K562 (cell line): ENCODE results near the gene NEMP2. TPM values are rescaled to one million over a fixed set of nuclear protein-coding genes. Genes with fewer than 3 reads are reported as not detected.

Experiments used
- ATAC-seq: fragments of 200-7000 bp; cut with Tn5 transposase; 3 replicates; pipeline ENCODE4 v1.9.1; 2020; ENCODE audit warnings: moderate library complexity
- BruUV-seq: library from RNA; stranded (reverse); fragments of 400-500 nt; replicated peaks from 2 replicates; lab custom pipeline; 2021; lab: Mats Ljungman, UMichigan
- CTCF ChIA-PET: fragments of 300-600 bp; formaldehyde crosslinking; extraction: SDS; loops from one replicate; lab custom pipeline; 2021; ENCODE audit warnings: low intra/inter-chr PET ratio; lab: Yijun Ruan, JAX
- POLR2A ChIA-PET: fragments of 300-600, 350-650 bp; sonication (Branson Sonifier 250); formaldehyde crosslinking; extraction: SDS; loops from one replicate; lab custom pipeline; 2021; ENCODE audit warnings: antibody characterized with exemption, inconsistent platforms; lab: Yijun Ruan, JAX
- DNase-seq, 4 experiments: peaks; one replicate each; pipeline versions ENCODE4 v3.0.0 to v3.0.0-alpha.2; 2011 to 2018; ENCODE audit warnings: low spot score in 3 of 4, mixed read lengths in 3 of 4; ENCODE audit errors: extremely low read depth in 1 of 4
- FAIRE-seq: peaks from 2 replicates; lab custom pipeline; 2011; peaks lifted over from hg19 to GRCh38; lab: Jason Lieb, UNC
- H2AFZ ChIP-seq: 2 replicates; pipeline ENCODE4 v1.6.0; 2011; ENCODE audit warnings: low read depth, low read length, control low read depth, inconsistent platforms
- H3K27ac ChIP-seq: fragments of 200-600 bp; 3 replicates; pipeline ENCODE4 v1.8.0; 2011; ENCODE audit warnings: low read depth, mild to moderate bottlenecking, control low read depth, inconsistent platforms, low read length, moderate library complexity, mixed read lengths; ENCODE audit errors: extremely low read depth
- H3K27me3 ChIP-seq, 2 experiments: fragments of 300-600 bp in 1 of 2; 2 replicates in 1 of 2; 3 replicates in 1 of 2; pipeline versions ENCODE4 v1.6.0 to v1.8.0; 2011; ENCODE audit warnings: inconsistent platforms in 2 of 2, low read length in 2 of 2, mild to moderate bottlenecking in 1 of 2, mixed read lengths in 1 of 2, moderate library complexity in 1 of 2; ENCODE audit not compliant: control insufficient read depth in 2 of 2, insufficient read depth in 2 of 2
- H3K36me3 ChIP-seq: fragments of 300-600 bp; 3 replicates; pipeline ENCODE4 v1.8.0; 2011; ENCODE audit warnings: mild to moderate bottlenecking, low read length, inconsistent platforms; ENCODE audit not compliant: control insufficient read depth, insufficient read depth
- H3K4me1 ChIP-seq, 2 experiments: fragments of 200-600 bp in 1 of 2; replicated peaks in 1 of 2; 2 replicates in 1 of 2; 3 replicates in 1 of 2; pipeline versions ENCODE4 v1.5.1 to v1.8.0; 2011; ENCODE audit warnings: inconsistent platforms in 2 of 2, low read length in 2 of 2, mild to moderate bottlenecking in 1 of 2, mixed read lengths in 1 of 2, moderate library complexity in 1 of 2; ENCODE audit not compliant: control insufficient read depth in 2 of 2, insufficient read depth in 2 of 2
- H3K4me2 ChIP-seq: 2 replicates; pipeline ENCODE4 v1.6.1; 2011; ENCODE audit warnings: low read length, control low read depth, inconsistent platforms, mixed read lengths; ENCODE audit not compliant: insufficient read depth
- H3K4me3 ChIP-seq: fragments of 200-600 bp; sonication (generic), shearing (Covaris generic); 2 replicates; pipeline ENCODE4 v1.5.1; 2016; ENCODE audit warnings: control low read depth, inconsistent platforms
- H3K79me2 ChIP-seq: fragments of 200-600 bp; 3 replicates; pipeline ENCODE4 v1.8.0; 2011; ENCODE audit warnings: low read length, inconsistent platforms; ENCODE audit not compliant: control insufficient read depth, insufficient read depth
- H3K9ac ChIP-seq, 2 experiments: 2 replicates each; pipeline versions ENCODE4 v1.6.0 to v1.6.1; 2011; ENCODE audit warnings: low read depth in 2 of 2, low read length in 2 of 2, control low read depth in 1 of 2, inconsistent platforms in 1 of 2, mild to moderate bottlenecking in 1 of 2, mixed read lengths in 1 of 2; ENCODE audit not compliant: insufficient read depth in 1 of 2
- H3K9me1 ChIP-seq: one replicate; pipeline ENCODE4 v1.6.0; 2011; ENCODE audit warnings: inconsistent platforms, mild to moderate bottlenecking, low read length, moderate library complexity; ENCODE audit not compliant: control insufficient read depth, insufficient read depth
- H3K9me3 ChIP-seq: replicated peaks from 2 replicates; pipeline ENCODE4 v1.5.1; 2011; ENCODE audit warnings: low read depth, low read length, inconsistent platforms; ENCODE audit not compliant: control insufficient read depth, insufficient read depth
- H4K20me1 ChIP-seq: replicated peaks from 2 replicates; pipeline ENCODE4 v1.6.1; 2011; ENCODE audit warnings: low read length, inconsistent platforms, mixed read lengths; ENCODE audit not compliant: control insufficient read depth, insufficient read depth
- C11orf30 ChIP-seq: fragments of 450-650 bp; IDR thresholded peaks from 2 replicates; pipeline ENCODE4 v1.6.1; 2016; ENCODE audit warnings: low read depth, mild to moderate bottlenecking
- CEBPB ChIP-seq: fragments of 450-650 bp; IDR thresholded peaks from 2 replicates; pipeline ENCODE4 v1.6.1; 2016; ENCODE audit warnings: missing genetic modification characterization, missing compliant biosample characterization
- FOXK2 ChIP-seq, 2 experiments: fragments of 450-650 bp; IDR thresholded peaks in 1 of 2; conservative IDR thresholded peaks in 1 of 2; 2 replicates each; pipeline ENCODE4 v1.6.1; 2016; ENCODE audit warnings: low read depth in 2 of 2, mild to moderate bottlenecking in 1 of 2
- ZNF316 ChIP-seq: fragments of 450-650 bp; IDR thresholded peaks from 2 replicates; pipeline ENCODE4 v1.6.1; 2016
- WGBS: fragments of 100-300 bp; shearing (Covaris generic); methylation state at CpG from one replicate; pipeline ENCODE4 v1.1.6; 2016; ENCODE audit warnings: low coverage, mixed read lengths; ENCODE audit not compliant: insufficient coverage; ENCODE audit errors: missing lambda C conversion rate; 5-methylcytosine and 5-hydroxymethylcytosine counted together
- in situ Hi-C: fragments of 300-500 bp; cut with MboI; formaldehyde crosslinking; loops from 4 replicates; pipeline ENCODE4 v1.15.0; 2018; ENCODE audit warnings: inconsistent platforms, mixed read lengths
- intact Hi-C: fragments of 100-400 bp; cut with micrococcal nuclease; formaldehyde crosslinking; loops from 2 replicates; pipeline ENCODE4 v1.14.2; 2022
- polyA plus RNA-seq, 8 experiments: library from polyadenylated mRNA; depleted of rRNA in 4 of 8; stranded (reverse) in 5 of 8; unstranded in 3 of 8; fragments of >200 nt; fragmentation: Nextera tagmentation in 2 of 8; fragmentation: Illumina TruSeq in 1 of 8; extraction: Ambion mirVana in 2 of 8; extraction: Trizol in 1 of 8; gene quantifications; 2 replicates each; pipeline versions ENCODE4 v1.2.1 to v1.2.3, GENCODE V29; 2011 to 2014; ENCODE audit warnings: inconsistent platforms in 1 of 8, missing spikeins in 1 of 8
- total RNA-seq, 7 experiments: library from RNA; depleted of rRNA in 6 of 7; stranded (reverse); fragments of >200 nt in 6 of 7; fragmentation: Illumina TruSeq in 2 of 7; extraction: Trizol in 2 of 7; gene quantifications; 2 replicates each; pipeline versions ENCODE4 v1.2.1 to v1.2.3, GENCODE V29; 2011 to 2021; ENCODE audit warnings: low replicate concordance in 1 of 7
- TF ChIP-seq, protein P1 (sequence below): fragments of 250-450 bp; sonication (Bioruptor Pico); IDR thresholded peaks from 2 replicates; pipeline ENCODE4 v1.4.0; 2020
- TF ChIP-seq, protein P2 (sequence below): sonication (generic); formaldehyde crosslinking; IDR thresholded peaks from 2 replicates; pipeline ENCODE4 v1.9.0; 2022; ENCODE audit warnings: mild to moderate bottlenecking, missing genetic modification reagents

Gene NEMP2
- total and polyA plus RNA-seq, 9 of the 15 experiments (the other 6 are each of a cell fraction or from before 2014, with no cell fraction given), result 0.32 to 3.0 (median 1.7) TPM

DNA sequence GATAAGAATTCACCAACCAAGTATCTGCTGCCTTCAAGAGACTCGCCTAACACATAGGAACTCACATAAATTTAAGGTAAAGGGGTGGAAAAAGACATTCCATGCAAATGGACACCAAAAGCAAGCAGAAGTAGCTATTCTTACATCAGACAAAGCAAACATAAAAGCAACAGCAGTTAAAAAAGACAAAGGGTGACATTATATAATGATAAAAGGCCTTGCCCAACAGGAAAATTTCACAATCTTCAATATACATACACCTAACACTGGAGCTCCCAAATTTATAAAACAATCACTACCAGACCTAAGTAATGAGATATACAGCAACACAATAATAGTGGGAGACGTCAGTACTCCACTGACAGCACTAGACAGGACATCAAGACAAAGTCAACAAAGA lies 41.4 kb downstream of the NEMP2 start:
- intact Hi-C loops, result no loop called here

DNA sequence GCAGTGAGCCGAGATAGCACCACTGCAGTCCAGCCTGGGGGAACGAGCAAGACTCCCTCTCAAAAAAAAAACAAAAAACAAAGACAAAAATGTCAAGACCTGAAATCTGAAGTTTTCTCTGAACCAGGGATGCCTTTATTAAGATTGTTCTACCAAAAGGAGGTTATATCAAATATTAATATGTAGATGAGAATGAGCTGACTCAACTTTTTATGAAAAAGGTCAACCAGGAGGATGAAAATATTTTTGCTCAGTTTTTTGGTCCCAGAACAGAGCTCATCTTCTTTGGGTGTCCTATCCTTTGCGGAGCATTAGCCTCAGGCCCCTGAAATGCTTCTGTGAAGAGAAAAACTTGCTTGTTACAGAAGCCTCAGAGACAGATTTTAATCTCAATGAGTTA lies 44.0 kb downstream of the NEMP2 start:
- WGBS, result 95% methylated on average over 2 of the region's 3 CpGs
- ATAC-seq (no peak), FAIRE-seq (no peak), DNase-seq (no peak)
- intact Hi-C loops (no loop called here), in situ Hi-C loops (no loop called here)
- Histone ChIP-seq H3K27me3 (no peaks in the 10 kb centered on the region), H3K4me2 (no peak overlapping the region), H3K27ac (no peak overlapping the region), H3K9ac (no peak overlapping the region), H3K4me3 (no peak overlapping the region), H3K4me1 (peaks cover 0 to 4% of the 10 kb centered on the region in 2 experiments; a peak in 1 of 5 replicates), H4K20me1 (no peaks in the 10 kb centered on the region), H3K79me2 (no peaks in the 10 kb centered on the region), H3K9me1 (no peaks in the 10 kb centered on the region), H2AFZ (no peak overlapping the region), H3K9me3 (peaks cover 2% of the 10 kb centered on the region; the same call in 1 of the 2 replicates), H3K36me3 (no peaks in the 10 kb centered on the region)
- no TSS peak for BruUV-seq
- TF ChIP-seq ZNF316 (peak; percentile 53; the same call in 1 of the 2 replicates), C11orf30 (0 out of 2 replicates have a peak, but pooled peaks have one; percentile 5)
- TF ChIP-seq, protein P1, sequence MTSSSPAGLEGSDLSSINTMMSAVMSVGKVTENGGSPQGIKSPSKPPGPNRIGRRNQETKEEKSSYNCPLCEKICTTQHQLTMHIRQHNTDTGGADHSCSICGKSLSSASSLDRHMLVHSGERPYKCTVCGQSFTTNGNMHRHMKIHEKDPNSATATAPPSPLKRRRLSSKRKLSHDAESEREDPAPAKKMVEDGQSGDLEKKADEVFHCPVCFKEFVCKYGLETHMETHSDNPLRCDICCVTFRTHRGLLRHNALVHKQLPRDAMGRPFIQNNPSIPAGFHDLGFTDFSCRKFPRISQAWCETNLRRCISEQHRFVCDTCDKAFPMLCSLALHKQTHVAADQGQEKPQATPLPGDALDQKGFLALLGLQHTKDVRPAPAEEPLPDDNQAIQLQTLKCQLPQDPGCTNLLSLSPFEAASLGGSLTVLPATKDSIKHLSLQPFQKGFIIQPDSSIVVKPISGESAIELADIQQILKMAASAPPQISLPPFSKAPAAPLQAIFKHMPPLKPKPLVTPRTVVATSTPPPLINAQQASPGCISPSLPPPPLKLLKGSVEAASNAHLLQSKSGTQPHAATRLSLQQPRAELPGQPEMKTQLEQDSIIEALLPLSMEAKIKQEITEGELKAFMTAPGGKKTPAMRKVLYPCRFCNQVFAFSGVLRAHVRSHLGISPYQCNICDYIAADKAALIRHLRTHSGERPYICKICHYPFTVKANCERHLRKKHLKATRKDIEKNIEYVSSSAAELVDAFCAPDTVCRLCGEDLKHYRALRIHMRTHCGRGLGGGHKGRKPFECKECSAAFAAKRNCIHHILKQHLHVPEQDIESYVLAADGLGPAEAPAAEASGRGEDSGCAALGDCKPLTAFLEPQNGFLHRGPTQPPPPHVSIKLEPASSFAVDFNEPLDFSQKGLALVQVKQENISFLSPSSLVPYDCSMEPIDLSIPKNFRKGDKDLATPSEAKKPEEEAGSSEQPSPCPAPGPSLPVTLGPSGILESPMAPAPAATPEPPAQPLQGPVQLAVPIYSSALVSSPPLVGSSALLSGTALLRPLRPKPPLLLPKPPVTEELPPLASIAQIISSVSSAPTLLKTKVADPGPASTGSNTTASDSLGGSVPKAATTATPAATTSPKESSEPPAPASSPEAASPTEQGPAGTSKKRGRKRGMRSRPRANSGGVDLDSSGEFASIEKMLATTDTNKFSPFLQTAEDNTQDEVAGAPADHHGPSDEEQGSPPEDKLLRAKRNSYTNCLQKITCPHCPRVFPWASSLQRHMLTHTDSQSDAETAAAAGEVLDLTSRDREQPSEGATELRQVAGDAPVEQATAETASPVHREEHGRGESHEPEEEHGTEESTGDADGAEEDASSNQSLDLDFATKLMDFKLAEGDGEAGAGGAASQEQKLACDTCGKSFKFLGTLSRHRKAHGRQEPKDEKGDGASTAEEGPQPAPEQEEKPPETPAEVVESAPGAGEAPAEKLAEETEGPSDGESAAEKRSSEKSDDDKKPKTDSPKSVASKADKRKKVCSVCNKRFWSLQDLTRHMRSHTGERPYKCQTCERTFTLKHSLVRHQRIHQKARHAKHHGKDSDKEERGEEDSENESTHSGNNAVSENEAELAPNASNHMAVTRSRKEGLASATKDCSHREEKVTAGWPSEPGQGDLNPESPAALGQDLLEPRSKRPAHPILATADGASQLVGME (CRISPR knock-in tag), result no peak
- TF ChIP-seq, protein P2, sequence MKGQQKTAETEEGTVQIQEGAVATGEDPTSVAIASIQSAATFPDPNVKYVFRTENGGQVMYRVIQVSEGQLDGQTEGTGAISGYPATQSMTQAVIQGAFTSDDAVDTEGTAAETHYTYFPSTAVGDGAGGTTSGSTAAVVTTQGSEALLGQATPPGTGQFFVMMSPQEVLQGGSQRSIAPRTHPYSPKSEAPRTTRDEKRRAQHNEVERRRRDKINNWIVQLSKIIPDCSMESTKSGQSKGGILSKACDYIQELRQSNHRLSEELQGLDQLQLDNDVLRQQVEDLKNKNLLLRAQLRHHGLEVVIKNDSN (CRISPR knock-in tag), result no peak
- ChIA-PET POLR2A (no interaction called here), CTCF (no interaction called here)

More for the DNA sequence above, 41.4 kb downstream of the NEMP2 start:
- Histone ChIP-seq H3K9ac (no peak overlapping the region), H3K4me1 (peaks cover 0 to 4% of the 10 kb centered on the region in 2 experiments; a peak in 1 of 5 replicates), H4K20me1 (no peaks in the 10 kb centered on the region), H3K79me2 (no peaks in the 10 kb centered on the region), H3K36me3 (no peaks in the 10 kb centered on the region), H2AFZ (no peak overlapping the region), H3K9me1 (no peaks in the 10 kb centered on the region), H3K27me3 (no peaks in the 10 kb centered on the region), H3K9me3 (peaks cover 2% of the 10 kb centered on the region; the same call in 1 of the 2 replicates)
- POLR2A ChIA-PET, result no interaction called here
- FAIRE-seq, result no peak
- 7% methylated on average over 1 of the region's 2 CpGs for WGBS
- no peak for ATAC-seq
- CTCF ChIA-PET, result no interaction called here
- DNase-seq, result no peak
- BruUV-seq, result no TSS peak
- peak; percentile 52 for TF ChIP-seq CEBPB (tag)
- no peak for TF ChIP-seq FOXK2 (conservative IDR thresholded peaks at IDR 0.05 in 1 of 2, IDR thresholded peaks at IDR 0.05 in 1 of 2; ENCODE audit: low read depth in 2 of 2)
- TF ChIP-seq, all 486 proteins: peak for 1
- in situ Hi-C loops, result no loop called here
- no peak overlapping the region for H3K27ac ChIP-seq
- H3K4me2 ChIP-seq, result no peak overlapping the region
- H3K4me3 ChIP-seq, result no peak overlapping the region
